Kidney capillary endothelial cell (primary cell): ENCODE results near the gene PLB1.
A peak's percentile ranks its signal among the peaks of the same experiment; 100 is the strongest.

Experiments used
- DNase-seq: peaks from one replicate; pipeline ENCODE4 v3.0.0-alpha.2; 2018; ENCODE audit warnings: low spot score

Gene PLB1

GRCh38 chr2:28565720-28566295 lies 69.9 kb downstream of the PLB1 start:
- DNase-seq, result no peak

GRCh38 chr2:28566521-28567041 lies 70.7 kb downstream of the PLB1 start:
- peak; percentile 77 for DNase-seq

GRCh38 chr2:28567061-28567471 lies 71.2 kb downstream of the PLB1 start:
- no peak for DNase-seq

GRCh38 chr2:28568036-28568435 lies 72.2 kb downstream of the PLB1 start:
- no peak for DNase-seq

- no peak for DNase-seq
Measured at GRCh38 chr2:28568533-28568932, 72.7 kb downstream of the PLB1 start.

GRCh38 chr2:28570431-28570830 lies 74.6 kb downstream of the PLB1 start:
- DNase-seq, result no peak

GRCh38 chr2:28576714-28577113 lies 80.9 kb downstream of the PLB1 start:
- DNase-seq, result no peak

GRCh38 chr2:28577791-28578680 lies 82.2 kb downstream of the PLB1 start:
- no peak for DNase-seq

- DNase-seq, result no peak
Measured at GRCh38 chr2:28578774-28579173, 82.9 kb downstream of the PLB1 start.

GRCh38 chr2:28579606-28580005 lies 83.7 kb downstream of the PLB1 start:
- DNase-seq, result no peak

GRCh38 chr2:28580078-28580477 lies 84.2 kb downstream of the PLB1 start:
- no peak for DNase-seq

- no peak for DNase-seq
Measured at GRCh38 chr2:28581312-28581711, 85.5 kb downstream of the PLB1 start.

GRCh38 chr2:28582152-28582551 lies 86.3 kb downstream of the PLB1 start:
- DNase-seq, result no peak

GRCh38 chr2:28582595-28582994 lies 86.7 kb downstream of the PLB1 start:
- DNase-seq, result no peak

GRCh38 chr2:28583899-28584553 lies 88.2 kb downstream of the PLB1 start:
- peak; percentile 94 for DNase-seq

GRCh38 chr2:28586867-28587266 lies 91.0 kb downstream of the PLB1 start:
- DNase-seq, result no peak

- DNase-seq, result no peak
Measured at GRCh38 chr2:28587526-28588291, 91.8 kb downstream of the PLB1 start.

GRCh38 chr2:28588292-28588670 lies 92.4 kb downstream of the PLB1 start:
- DNase-seq, result no peak

GRCh38 chr2:28589746-28590463 lies 94.0 kb downstream of the PLB1 start:
- DNase-seq, result no peak

- no peak for DNase-seq
Measured at GRCh38 chr2:28590496-28591301, 94.8 kb downstream of the PLB1 start.
